Measurements from ENCODE around the gene KLHL29. TPM values are rescaled to one million over a fixed set of nuclear protein-coding genes. Genes with fewer than 3 reads are reported as not detected.

Gene KLHL29
- total RNA-seq, 4 donors from 2014 or later, result 4.8 to 17.0 (median 10.5) TPM

DNA sequence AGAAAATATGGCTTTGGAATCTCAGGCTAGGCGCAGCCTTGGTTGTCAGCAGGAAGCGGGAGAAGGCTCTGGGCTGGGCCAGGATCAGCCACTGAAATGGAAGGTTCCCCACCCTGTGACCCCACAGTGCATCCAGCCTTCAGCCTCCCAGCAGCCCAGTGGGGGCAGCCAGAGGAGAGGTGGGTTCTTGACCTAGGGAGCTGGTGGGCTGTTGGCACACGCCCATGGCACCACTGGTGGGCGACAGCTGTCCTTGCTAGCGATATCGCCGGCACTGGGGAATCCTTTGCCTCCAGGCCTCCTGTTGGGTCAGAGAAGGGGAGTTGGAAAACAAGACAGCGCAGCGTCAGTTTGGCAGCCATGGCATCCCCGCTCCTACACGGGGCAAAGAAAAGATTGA is 92.4 kb downstream of the KLHL29 start:
- no peak overlapping the region for H3K4me3 ChIP-seq
- peaks cover 0 to 7% of the 10 kb centered on the region in 2 donors for H3K4me1 ChIP-seq
- no peak for DNase-seq
- no peak overlapping the region for H3K27ac ChIP-seq
- no peaks in the 10 kb centered on the region for H3K36me3 ChIP-seq
- H3K9me3 ChIP-seq, result no peaks in the 10 kb centered on the region
- H3K27me3 ChIP-seq, result no peaks in the 10 kb centered on the region
- TF ChIP-seq POLR2A (IDR thresholded peaks at IDR 0.05), result no peak
- TF ChIP-seq CTCF (IDR thresholded peaks at IDR 0.05), result no peak
- intact Hi-C loops (cut with DNase I; ENCODE audit: low total_unique reads), result no loop called here

DNA sequence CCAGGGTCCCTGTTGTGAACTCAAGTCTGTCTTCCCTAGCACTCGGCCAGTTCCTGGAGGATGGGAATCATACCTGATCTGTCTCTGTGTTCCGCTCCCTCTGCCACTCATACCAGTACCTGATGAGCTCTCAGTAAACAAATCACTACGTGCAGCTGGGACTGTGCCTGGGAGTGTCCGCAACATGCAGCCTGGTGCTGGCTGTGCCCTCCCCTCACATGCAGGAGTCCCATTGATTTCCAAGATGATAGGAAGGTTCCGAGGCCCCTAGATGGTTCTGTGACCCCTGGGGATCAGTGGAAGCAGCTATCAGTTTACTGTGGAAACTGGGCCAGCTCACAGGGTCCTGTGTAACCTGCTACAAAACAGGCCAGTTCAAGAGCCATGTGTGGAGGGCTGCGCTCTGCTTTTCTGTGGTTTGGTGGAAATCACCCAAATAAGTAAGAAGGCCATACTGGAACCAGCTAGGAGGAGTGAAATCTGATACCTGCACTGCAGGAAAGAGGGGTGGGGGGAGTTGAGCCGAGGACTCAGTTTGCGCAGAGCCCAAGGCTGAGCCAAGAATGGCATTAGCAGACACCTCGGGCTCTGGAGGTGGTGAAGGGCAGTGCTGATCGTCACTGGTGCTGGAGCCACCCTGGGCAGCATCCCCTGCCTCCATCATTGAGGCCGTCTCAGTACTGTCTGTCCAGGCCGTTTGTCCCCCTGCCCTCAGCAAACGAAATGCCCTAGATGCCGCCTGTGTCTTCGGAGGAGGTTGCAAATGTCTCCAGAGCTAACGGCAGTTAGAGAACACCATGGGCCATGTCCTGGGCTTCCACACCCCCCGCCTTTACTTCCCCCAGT is 93.3 kb downstream of the KLHL29 start:
- no peaks in the 10 kb centered on the region for H3K36me3 ChIP-seq
- H3K4me3 ChIP-seq, result no peak overlapping the region
- no peak overlapping the region for H3K27ac ChIP-seq
- H3K27me3 ChIP-seq, result no peaks in the 10 kb centered on the region
- H3K4me1 ChIP-seq, result peaks cover 0 to 7% of the 10 kb centered on the region in 2 donors
- H3K9me3 ChIP-seq, result no peaks in the 10 kb centered on the region
- intact Hi-C loops (cut with DNase I; ENCODE audit: low total_unique reads), result no loop called here
- no peak for TF ChIP-seq POLR2A (IDR thresholded peaks at IDR 0.05)
- no peak for TF ChIP-seq CTCF (IDR thresholded peaks at IDR 0.05)
- DNase-seq, result no peak

DNA sequence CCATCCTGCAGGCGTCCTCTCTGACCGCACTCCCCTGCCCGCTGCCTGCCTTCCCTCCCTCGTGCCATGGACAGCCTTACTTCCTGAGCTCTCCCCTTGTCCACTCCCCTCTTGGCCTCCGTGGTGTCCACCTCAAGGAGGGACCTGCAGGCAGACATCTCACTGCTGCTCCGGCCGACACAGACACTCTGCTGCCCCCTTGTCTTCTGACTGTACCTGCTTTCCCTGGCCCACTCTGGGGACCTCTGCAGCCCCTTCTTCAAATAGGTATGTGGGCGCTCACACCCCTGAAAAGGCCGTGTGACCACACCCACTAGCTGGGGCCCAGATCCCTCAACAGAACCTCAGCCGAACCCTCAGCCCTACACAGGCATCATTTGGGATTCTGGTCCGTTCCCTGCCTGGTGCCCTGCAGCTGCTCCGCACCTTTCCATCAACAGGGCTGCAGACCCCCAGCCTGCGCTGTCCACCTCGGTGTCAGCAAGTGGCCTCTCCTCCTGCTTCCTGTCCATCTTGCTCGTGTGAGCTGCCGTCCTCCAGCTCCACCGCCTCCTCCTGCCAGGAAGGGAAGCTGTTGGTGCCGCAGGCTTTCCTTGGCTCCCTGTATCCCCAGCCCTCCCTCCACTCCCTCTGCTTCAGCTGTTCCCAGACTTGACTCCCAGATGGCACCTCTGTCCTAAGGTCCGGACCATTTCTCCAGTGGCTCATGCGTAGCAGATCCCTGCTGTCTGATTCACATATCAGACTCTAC is 94.1 kb downstream of the KLHL29 start:
- intact Hi-C loops (cut with DNase I; ENCODE audit: low total_unique reads), result no loop called here
- no peak for TF ChIP-seq POLR2A (IDR thresholded peaks at IDR 0.05)
- TF ChIP-seq CTCF (IDR thresholded peaks at IDR 0.05), result no peak
- Histone ChIP-seq H3K27ac (no peak overlapping the region), H3K4me1 (peaks cover 0 to 7% of the 10 kb centered on the region in 2 donors), H3K4me3 (no peak overlapping the region), H3K9me3 (no peaks in the 10 kb centered on the region), H3K36me3 (no peaks in the 10 kb centered on the region), H3K27me3 (no peaks in the 10 kb centered on the region)
- no peak for DNase-seq

DNA sequence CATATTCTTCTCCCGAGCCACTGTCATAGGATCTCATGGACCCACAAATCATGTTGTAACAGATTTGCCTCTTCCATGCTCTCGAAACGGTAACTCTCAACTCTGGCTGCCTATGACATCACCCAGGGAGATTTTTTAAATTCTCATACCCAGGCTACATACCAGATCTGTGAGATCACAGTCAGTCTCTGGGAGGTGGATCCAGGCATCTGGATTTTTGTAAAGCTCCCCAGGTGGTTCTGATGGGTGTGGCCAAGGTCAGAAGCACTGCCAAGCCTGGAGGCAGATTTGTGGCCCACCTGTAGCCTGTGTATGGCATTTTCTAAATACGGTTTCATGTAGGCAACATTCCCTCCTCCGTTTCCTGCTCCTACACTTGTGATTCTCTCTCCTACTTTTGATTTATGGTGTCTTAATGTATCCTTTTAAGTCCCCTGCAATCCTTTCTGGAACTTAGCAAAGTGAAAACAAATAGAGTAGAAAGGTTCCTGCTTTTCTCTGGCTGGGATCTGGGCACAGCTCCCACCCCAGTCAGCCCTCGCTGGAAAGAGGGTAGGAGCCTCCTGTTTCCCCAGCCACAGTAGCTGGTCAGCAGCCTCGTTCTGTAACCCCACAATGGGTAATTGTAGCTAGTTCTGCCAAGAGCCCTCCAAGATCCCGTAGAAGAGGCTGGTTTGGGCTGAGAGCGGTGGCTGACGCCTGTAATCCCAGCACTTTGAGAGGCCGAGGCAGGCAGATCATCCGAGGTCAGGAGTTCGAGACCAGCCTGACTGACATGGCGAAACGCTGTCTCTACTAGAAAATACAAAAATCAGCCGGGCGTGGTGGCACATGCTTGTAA is 96.2 kb downstream of the KLHL29 start:
- no peaks in the 10 kb centered on the region for H3K36me3 ChIP-seq
- no peaks in the 10 kb centered on the region for H3K9me3 ChIP-seq
- no peaks in the 10 kb centered on the region for H3K27me3 ChIP-seq
- H3K4me3 ChIP-seq, result no peak overlapping the region
- H3K27ac ChIP-seq, result peak overlapping the region; percentile 42 to 74
- intact Hi-C loops (cut with DNase I; ENCODE audit: low total_unique reads), result no loop called here
- DNase-seq, result peak; percentile 43 to 47
- H3K4me1 ChIP-seq, result peaks cover 0 to 7% of the 10 kb centered on the region in 2 donors
- no peak for TF ChIP-seq POLR2A (IDR thresholded peaks at IDR 0.05)
- TF ChIP-seq CTCF (IDR thresholded peaks at IDR 0.05), result no peak
